H1 (cell line): ENCODE results near the gene ZGRF1. TPM values are rescaled to one million over a fixed set of nuclear protein-coding genes. Genes with fewer than 3 reads are reported as not detected.
A peak's percentile ranks its signal among the peaks of the same experiment; 100 is the strongest.

Experiments used
- CHD2 ChIP-seq: IDR thresholded peaks from 2 replicates; pipeline ENCODE4 v1.6.1; 2012; ENCODE audit warnings: low read length, improper control_type of control experiment
- EGR1 ChIP-seq: IDR thresholded peaks from 2 replicates; pipeline ENCODE4 v1.6.1; 2011; ENCODE audit warnings: low read depth, low read length, borderline replicate concordance
- EZH2 ChIP-seq: fragments of 200-600 bp; sonication (generic); IDR thresholded peaks from 2 replicates; pipeline ENCODE4 v1.7.1; 2012; ENCODE audit warnings: low read depth, mild to moderate bottlenecking, moderate library complexity, low read length, inconsistent platforms; ENCODE audit not compliant: severe bottlenecking
- HDAC6 ChIP-seq: IDR thresholded peaks from one replicate; pipeline ENCODE4 v1.7.1; 2012; ENCODE audit warnings: low read depth, mild to moderate bottlenecking, inconsistent platforms, low read length, moderate library complexity
- JUND ChIP-seq: IDR thresholded peaks from 2 replicates; pipeline ENCODE4 v1.6.1; 2011; ENCODE audit warnings: mild to moderate bottlenecking, improper control_type of control experiment, low read length
- MAFK ChIP-seq: IDR thresholded peaks from 2 replicates; pipeline ENCODE4 v1.6.1; 2012; ENCODE audit warnings: low read depth, mild to moderate bottlenecking, improper control_type of control experiment, low read length
- MAX ChIP-seq: IDR thresholded peaks from 2 replicates; pipeline ENCODE4 v1.6.1; 2012; ENCODE audit warnings: inconsistent platforms
- RAD21 ChIP-seq, 2 experiments: IDR thresholded peaks in 1 of 2; conservative IDR thresholded peaks in 1 of 2; 2 replicates each; pipeline ENCODE4 v1.6.1; 2011; ENCODE audit warnings: low read depth in 2 of 2, low read length in 2 of 2, improper control_type of control experiment in 1 of 2, inconsistent platforms in 1 of 2, mild to moderate bottlenecking in 1 of 2, moderate library complexity in 1 of 2
- RNF2 ChIP-seq: fragments of 200-900, 300-1000 bp; sonication (generic); IDR thresholded peaks from 2 replicates; pipeline ENCODE4 v1.7.1; 2016; ENCODE audit warnings: borderline replicate concordance, low read depth, mild to moderate bottlenecking, antibody characterized with exemption, low read length; ENCODE audit not compliant: poor library complexity, severe bottlenecking; ENCODE audit errors: missing control alignments
- SIN3A ChIP-seq, 2 experiments: IDR thresholded peaks in 1 of 2; conservative IDR thresholded peaks in 1 of 2; 2 replicates each; pipeline ENCODE4 v1.6.1; 2011 to 2012; ENCODE audit warnings: low read length in 2 of 2, improper control_type of control experiment in 1 of 2, low read depth in 1 of 2, mild to moderate bottlenecking in 1 of 2
- SUZ12 ChIP-seq: fragments of 200-600 bp; sonication (generic); IDR thresholded peaks from 2 replicates; pipeline ENCODE4 v1.6.1; 2012; ENCODE audit warnings: mild to moderate bottlenecking, inconsistent platforms, low read length, moderate library complexity, mixed read lengths
- polyA plus RNA-seq, 7 experiments: library from polyadenylated mRNA; depleted of rRNA in 3 of 7; stranded (reverse) in 5 of 7; unstranded in 2 of 7; fragments of >200 nt in 5 of 7; fragments of 200-250 nt in 2 of 7; gene quantifications; 1 replicate in 5 of 7; 2 replicates in 1 of 7; 4 replicates in 1 of 7; pipeline versions ENCODE4 v1.2.1 to v1.2.3, GENCODE V29; 2011 to 2013; ENCODE audit warnings: missing spikeins in 2 of 7, mixed read lengths in 2 of 7
- total RNA-seq: library from RNA; stranded (reverse); fragmentation: NEBNext Ultra II Directional; extraction: Animal tissue kit (Norgen Biotek cat#: 25700); gene quantifications from 2 replicates; pipeline ENCODE4 v1.2.1, GENCODE V29; 2021

Gene ZGRF1
- total and polyA plus RNA-seq, 2 of the 8 experiments (the other 6 are each of a cell fraction or from before 2014, with no cell fraction given): 12.0 to 44.6 TPM

GRCh38 chr4:112511093-112511802, 125.5 kb downstream of the ZGRF1 start (continued):
- peak; percentile 100 for TF ChIP-seq SUZ12
- TF ChIP-seq SIN3A (conservative IDR thresholded peaks at IDR 0.05 in 1 of 2, IDR thresholded peaks at IDR 0.05 in 1 of 2; ENCODE audit: low read depth in 1 of 2, low read length in 2 of 2): no peak
- TF ChIP-seq RAD21 (IDR thresholded peaks at IDR 0.05 in 1 of 2, conservative IDR thresholded peaks at IDR 0.05 in 1 of 2; ENCODE audit: low read depth in 2 of 2, low read length in 2 of 2): no peak
- TF ChIP-seq RNF2: peak; percentile 96
- TF ChIP-seq JUND: no peak
- TF ChIP-seq CHD2: no peak
- no peak for TF ChIP-seq MAFK
- no peak for TF ChIP-seq HDAC6
- TF ChIP-seq EZH2: peak; percentile 99
- TF ChIP-seq EGR1: no peak
- peak; percentile 72 for TF ChIP-seq MAX
